GM19455 (cell line): ENCODE results near the gene DOCK9.

Experiments
- ATAC-seq: cut with Tn5 transposase; IDR thresholded peaks from one replicate; pipeline ENCODE4 v1.9.1; 2021; ENCODE audit not compliant: unreplicated experiment

The DOCK9 gene

GRCh38 chr13:98801626-98802418, 176.0 kb downstream of the DOCK9 start:
- ATAC-seq, result no peak

DNA sequence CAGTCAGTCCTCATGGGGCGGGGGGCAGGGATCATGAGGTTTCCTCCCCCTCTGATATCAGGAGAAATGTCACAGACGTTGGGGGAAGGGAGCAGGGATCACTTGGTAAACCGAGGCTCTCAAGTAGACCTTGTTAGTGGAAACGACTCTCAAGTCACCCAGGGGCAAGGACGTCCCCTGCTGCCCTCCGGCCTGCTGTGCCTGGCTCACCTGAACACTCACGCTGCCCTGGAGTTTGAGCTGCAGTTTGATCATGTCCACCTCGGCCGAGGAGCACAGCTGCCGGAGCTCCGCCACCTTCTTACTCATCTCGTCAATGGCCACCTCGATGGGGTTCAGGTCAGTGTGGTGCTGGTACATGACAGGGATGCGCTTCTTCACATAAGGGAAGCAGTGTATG, 177.8 kb downstream of the DOCK9 start:
- no peak for ATAC-seq

DNA sequence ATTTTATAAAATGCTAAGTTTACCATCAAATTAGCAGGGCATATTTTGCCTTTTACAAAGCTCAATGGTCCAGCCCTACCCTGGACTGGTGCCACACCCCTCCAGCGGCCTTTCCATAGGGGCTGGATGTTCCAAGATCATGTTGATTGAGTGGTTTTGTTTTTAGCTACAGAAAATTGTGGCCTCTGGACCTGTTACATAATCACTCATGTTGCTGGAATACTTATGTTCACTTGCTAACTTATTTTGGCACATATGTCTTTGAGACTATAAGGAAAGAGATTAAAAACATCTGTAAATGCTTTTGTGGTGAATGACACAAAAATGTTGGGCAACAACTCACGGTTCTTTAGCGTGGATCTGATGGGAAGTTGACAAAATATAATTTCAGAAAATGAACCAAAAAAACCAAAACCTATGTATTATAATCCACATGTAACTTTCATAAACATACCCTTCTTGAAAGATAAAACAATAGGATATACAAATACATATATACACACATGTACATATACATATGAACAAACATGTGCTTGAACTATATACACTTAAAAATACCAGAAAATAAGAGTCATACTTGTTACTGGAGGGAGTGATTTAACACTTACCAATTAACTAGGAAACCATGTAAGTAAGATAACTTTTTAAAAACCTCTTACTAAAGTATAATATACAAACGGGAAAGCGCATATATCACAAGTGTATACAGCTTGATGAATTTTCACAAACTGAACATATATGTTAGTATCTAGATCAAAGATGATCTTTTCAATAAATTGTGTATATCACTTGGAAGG, 178.8 kb downstream of the DOCK9 start:
- ATAC-seq, result no peak

DNA sequence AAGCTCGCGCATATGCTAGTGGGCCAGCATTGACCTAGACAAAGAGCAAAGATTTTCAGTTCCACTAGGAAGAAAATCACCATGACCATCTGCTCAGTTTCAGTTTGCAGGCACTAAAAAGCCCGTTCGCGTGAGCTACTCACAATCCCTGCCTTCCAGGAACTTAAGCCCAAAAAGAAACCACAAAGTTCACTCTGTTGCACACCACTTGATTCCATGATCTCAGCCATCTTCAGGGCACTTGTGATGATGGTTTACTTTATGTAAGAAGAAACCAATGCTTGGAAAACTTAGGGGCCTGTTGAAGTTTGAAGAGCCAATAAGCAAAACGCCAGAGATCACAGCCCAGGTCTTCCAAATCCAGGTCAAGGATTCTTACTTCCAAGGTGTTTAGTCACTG, 180.4 kb downstream of the DOCK9 start:
- ATAC-seq, result no peak

DNA sequence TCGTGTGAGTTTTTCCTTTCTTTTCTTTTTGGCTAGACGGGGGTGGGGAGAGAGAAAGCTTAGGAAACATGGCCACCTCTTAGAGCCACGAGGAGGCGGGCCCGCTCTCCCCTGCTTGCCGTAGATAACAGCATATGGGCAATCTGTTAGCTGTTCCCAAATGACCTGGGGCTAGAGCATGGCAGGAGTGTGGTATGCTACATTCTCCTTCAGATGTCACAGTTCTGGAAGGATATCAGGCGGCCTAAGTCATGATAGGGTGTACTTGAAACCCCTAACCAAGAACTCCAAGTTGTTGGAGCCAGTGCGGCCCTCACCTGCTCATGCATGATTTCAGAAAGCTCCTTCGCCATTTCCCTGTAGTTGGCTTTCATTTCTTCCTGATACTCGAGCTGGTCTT, 181.1 kb downstream of the DOCK9 start:
- ATAC-seq, result no peak

GRCh38 chr13:98796191-98796590, 181.7 kb downstream of the DOCK9 start:
- ATAC-seq, result no peak

- no peak for ATAC-seq
Observed at GRCh38 chr13:98795220-98795619, 182.6 kb downstream of the DOCK9 start.

DNA sequence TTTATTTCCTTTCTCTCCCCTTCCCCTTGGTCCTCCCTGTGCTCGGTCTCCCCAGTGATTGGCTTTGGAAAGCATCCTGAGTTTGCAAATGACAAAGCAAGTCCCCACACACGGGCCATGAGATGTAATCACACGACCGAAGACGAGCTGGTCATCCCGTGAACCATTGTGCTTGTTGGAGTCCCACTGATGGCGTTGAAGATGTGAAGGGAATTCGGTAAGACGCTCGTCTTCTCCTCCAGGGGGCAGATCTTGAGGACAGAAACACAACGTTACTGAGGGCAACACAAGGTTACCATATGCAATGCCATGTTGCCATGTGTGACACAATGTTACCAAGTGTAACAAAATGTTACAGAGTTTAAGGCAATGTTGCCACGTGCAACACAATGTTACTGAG, 183.4 kb downstream of the DOCK9 start:
- ATAC-seq, result no peak

DNA sequence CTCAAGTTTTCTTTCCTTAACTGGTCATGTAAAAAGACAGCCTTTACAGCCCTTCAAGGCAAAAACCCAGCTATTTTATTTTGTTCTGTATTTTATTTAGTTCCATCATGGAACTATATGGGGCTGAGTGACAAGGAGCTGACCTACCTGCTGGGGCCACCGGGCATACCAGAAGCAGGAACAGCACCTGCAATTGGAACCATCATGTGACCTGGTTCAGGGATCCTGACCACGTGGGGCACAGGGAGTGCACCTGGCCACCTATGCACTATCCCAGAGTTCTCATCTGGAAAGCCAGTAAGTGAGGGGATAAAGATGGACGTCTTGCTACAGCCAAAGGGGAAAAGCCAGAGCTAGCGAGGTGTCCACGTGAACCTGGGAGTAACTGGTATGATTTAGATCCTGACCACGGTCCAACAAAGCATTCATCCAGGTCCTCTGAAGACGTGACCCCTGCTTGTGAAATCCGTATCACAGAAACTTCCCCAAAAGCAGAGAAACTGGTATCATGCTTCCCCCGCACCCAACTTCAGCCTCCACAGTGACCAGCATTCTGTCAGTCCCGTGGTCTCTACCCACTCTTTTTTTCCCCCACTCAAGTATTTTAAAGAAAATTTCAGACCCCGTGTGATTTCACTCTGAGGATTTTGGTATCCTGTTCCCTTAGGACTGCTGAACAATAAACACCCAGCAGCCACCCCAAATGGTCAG, 184.9 kb downstream of the DOCK9 start:
- ATAC-seq, result no peak

DNA sequence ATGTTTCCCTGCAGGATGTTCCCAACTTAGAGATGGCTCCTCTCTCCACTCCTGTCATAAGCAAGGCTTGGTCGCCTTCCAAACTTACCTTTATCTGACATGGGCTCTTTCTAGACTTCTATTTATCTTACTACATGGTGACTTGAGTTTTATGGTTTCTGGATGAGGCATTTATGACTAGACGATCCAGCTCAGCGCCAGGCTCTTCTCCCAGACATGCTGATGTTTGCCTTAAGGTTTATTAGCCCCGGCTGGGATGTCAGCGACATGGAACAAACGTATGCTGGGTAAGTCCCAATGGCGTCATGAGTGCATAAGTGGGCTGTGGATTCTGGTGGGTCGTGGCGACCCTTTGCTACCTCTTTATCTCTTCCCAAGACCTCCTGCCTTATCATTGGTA, 185.5 kb downstream of the DOCK9 start:
- ATAC-seq, result no peak

- no peak for ATAC-seq
Observed at GRCh38 chr13:98791611-98792010, 186.3 kb downstream of the DOCK9 start.

DNA sequence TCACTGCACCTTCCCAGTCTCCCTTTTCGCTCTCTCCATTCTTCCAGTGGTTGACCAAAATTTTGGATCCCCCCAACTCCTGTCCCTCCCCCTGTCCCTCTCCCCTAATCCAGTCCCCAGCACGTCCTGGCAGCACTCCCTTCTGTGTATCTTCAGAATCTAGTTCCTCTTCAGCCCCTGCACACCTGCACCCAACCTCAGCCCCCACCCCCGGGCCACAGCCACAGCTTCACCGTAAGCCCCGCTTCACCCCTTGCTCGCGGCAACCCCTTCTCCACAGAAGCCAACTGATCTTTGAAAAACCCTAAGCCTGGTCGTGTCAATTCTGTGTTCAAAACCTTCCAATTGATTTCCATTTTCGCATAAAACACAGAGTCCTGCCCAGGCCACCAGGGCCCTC, 189.9 kb downstream of the DOCK9 start:
- ATAC-seq, result no peak

- ATAC-seq, result no peak
Observed at GRCh38 chr13:98787173-98787572, 190.7 kb downstream of the DOCK9 start.

- no peak for ATAC-seq
Observed at GRCh38 chr13:98786023-98786422, 191.8 kb downstream of the DOCK9 start.

- no peak for ATAC-seq
Observed at GRCh38 chr13:98785405-98785804, 192.5 kb downstream of the DOCK9 start.

DNA sequence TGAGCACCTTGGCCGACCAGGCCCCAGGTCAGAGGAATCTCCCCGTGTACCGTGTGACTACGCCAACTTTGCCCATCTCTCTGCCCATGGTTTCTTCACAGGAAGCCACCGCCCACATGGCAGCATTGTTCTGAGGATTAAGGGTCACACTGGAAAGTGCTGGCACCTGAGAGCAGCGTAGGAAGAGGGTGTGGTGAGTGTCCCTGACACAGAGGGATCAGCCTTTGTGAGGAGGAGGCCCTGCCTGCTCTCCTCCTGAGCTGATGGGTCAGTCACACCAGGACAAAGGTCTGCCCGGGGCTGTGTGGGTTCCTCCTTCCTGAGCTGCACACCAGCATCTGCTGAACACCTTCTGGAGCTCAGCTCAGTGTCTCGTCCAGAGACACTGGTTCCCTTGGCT, 193.2 kb downstream of the DOCK9 start:
- ATAC-seq, result no peak

DNA sequence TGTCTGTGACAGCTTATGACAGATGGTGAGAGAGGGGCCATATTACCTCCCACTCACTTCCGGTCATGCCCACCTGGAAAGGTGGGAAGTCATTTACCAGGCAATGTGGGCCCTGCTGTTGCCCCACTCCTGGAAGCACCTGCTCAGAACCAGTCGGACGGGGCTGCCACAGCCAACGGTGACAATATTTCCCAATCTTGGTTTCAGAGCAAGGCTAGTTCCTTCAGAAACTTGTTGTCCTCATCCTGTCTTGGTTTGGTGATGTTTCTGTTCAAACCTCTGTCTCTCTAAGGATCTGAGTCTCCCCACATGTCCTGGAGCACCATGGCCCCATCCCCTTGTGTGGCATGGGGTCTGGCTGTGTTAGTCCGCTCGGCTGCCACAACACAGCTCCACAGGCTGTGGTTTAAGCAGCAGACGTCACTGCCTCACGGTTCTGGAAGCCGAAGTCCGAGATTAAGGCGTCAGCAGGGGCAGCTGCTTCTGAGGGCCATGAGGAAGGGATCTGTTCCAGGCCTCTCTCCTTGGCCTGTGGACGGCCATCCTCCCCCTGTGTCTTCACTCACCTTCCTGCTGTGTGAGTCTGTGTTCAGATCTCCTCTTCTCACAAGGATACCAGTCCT, 193.9 kb downstream of the DOCK9 start:
- ATAC-seq, result no peak

DNA sequence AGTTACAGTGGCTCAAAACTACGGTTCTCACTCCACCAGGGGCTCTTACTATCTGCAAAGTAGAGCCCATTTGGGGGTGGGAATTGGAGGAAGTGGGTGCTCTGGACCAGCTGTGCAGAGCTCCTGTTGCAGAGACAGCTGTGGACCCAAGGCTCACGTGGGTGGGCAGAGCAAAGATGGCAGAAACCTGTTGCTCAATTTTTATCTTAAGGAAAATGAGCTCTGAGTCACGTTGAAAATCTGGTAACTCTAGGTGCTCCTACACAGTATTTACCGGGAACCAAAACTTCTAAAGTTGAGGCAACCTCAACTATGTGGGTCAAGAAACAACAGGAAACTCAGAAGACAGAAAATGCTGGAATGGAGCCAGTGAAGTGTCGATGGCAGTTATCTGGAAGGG, 195.2 kb downstream of the DOCK9 start:
- ATAC-seq, result no peak

DNA sequence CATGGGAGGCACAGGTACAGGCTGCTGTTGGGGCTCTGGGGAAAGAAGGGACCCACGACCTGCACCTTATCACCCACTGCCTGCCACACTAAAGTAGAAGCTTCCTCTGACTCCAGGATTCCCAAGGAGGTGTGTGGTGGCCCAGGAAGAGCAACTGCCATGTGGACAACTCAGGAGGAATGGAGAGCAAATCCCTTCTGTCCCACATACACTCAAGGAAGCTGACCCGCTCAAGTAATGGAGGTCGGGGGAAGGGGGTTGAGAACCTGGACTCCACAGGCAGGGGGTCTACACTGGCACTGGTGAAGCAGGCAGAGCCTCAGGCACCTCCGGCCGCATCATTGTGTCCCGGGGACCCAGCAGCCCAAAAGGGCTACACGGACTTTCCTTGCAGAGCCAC, 196.0 kb downstream of the DOCK9 start:
- ATAC-seq, result no peak

DNA sequence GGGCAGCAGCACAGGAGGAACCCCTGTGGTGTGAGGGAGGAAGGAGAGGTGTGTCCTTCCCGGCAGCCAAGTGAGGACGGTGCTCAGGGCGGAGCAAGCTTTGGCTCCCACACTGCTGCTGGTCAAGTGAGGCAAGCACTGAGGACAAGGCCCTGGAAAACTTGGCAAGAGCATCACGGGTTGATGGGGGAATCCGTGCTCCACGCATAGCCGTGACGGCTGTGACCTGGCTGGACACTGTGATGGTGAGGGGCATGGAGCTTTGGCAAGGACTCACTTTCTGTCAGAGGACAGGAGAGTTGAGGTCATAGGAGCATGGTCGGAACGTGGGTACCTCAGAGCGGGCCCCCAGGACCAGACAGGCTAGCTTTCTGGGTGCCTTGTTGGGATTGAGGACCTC, 196.4 kb downstream of the DOCK9 start:
- no peak for ATAC-seq

GRCh38 chr13:98781045-98781444, 196.8 kb downstream of the DOCK9 start:
- ATAC-seq, result no peak
